Body of pancreas (tissue), 4 donors: ENCODE data around the gene GANAB. TPM values are rescaled to one million over a fixed set of nuclear protein-coding genes. Genes with fewer than 3 reads are reported as not detected.
"Not testable (repeated sequence)": the region's sequence is repeated elsewhere in the genome, so short reads cannot be mapped to it uniquely, and the experiment has no call there.

ENCODE experiments used
- ATAC-seq: fragments of 150-250 bp; one replicate; pipeline ENCODE4 v1.9.1; 2016
- DNase-seq, 4 donors: peaks; one replicate each; pipeline ENCODE4 v3.0.0-alpha.2; 2019
- H3K27ac ChIP-seq, 4 donors: fragments of 200-600 bp; sonication (generic); 1 replicate in 3 of 4; 2 replicates in 1 of 4; pipeline versions ENCODE4 v1.5.1 to v1.6.1; 2016 to 2019; ENCODE audit warnings: mild to moderate bottlenecking in 1 of 4, mixed read lengths in 1 of 4, moderate library complexity in 1 of 4
- H3K27me3 ChIP-seq, 2 donors: fragments of 200-600 bp; sonication (generic); one replicate each; pipeline ENCODE4 v1.6.0; 2016; ENCODE audit warnings: mild to moderate bottlenecking in 1 of 2
- H3K36me3 ChIP-seq, 2 donors: fragments of 200-600 bp; sonication (generic); replicated peaks in 1 of 2; 2 replicates each; pipeline ENCODE4 v1.5.1; 2016; ENCODE audit warnings: low read depth in 2 of 2; ENCODE audit not compliant: insufficient read depth in 1 of 2
- H3K4me1 ChIP-seq: fragments of 200-600 bp; sonication (generic); one replicate; pipeline ENCODE4 v1.6.0; 2016
- H3K4me3 ChIP-seq, 2 donors: fragments of 200-600 bp; sonication (generic); 1 replicate in 1 of 2; 2 replicates in 1 of 2; pipeline ENCODE4 v1.5.1; 2016 to 2019
- H3K9me3 ChIP-seq, 3 donors: fragments of 200-600 bp; sonication (generic); 1 replicate in 2 of 3; 2 replicates in 1 of 3; pipeline ENCODE4 v1.5.1; 2016
- CTCF ChIP-seq, 7 experiments: fragments of 450-650 bp in 4 of 7; fragments of 200-600 bp in 3 of 7; sonication (generic) in 3 of 7; IDR thresholded peaks; one replicate each; pipeline ENCODE4 v1.5.1; 2016 to 2019; ENCODE audit warnings: antibody characterized with exemption in 7 of 7
- POLR2A ChIP-seq, 3 donors: fragments of 450-650 bp; IDR thresholded peaks; one replicate each; pipeline ENCODE4 v1.6.1; 2016; ENCODE audit warnings: antibody characterized with exemption in 3 of 3, mild to moderate bottlenecking in 2 of 3
- WGBS, 2 donors: methylation state at CpG; one replicate each; pipeline ENCODE4 v1.1.5; 2017; 5-methylcytosine and 5-hydroxymethylcytosine counted together
- intact Hi-C: fragments of 100-400 bp; cut with DNase I; formaldehyde crosslinking; loops from one replicate; pipeline ENCODE4 v1.15.1; 2023
- total RNA-seq, 2 donors: library from RNA; depleted of rRNA; stranded (reverse); fragments of >200 nt; gene quantifications; one replicate each; pipeline ENCODE4 v1.1.0, GENCODE V29; 2016

The GANAB gene
- total RNA-seq, 2 donors from 2014 or later = 62.3 to 64.9 TPM

DNA sequence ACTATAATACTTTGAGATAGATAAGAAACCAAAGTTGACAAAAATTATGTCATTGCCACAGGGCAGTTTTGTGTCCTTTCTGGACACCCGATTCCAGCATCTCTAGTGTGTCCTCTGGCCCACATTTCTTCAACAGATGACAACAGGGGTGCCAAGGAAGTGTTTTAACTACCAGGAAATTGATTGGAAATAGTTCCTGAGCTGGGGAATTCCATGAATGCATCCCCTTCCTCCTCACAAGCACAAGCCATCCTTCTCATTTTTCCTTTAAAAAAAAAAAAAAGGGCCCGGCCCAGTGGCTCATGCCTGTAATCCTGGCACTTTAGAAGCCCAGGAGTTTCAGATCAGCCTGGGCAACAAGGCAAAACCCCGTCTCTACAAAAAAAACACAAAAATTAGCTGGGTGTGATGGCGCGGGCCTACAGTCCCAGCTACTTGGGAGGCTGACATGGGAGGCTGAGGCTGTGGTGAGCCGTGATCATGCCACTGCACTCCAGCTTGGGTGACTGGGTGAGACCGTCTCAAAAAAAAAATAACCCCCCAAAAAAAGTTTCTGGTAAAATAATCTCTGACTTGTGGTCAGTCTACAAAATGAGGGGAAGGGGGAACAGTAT lies 23.8 kb downstream of the GANAB start:
- no peak for ATAC-seq
- Histone ChIP-seq H3K4me3 (no peak overlapping the region), H3K36me3 (peaks cover 15 to 23% of the 10 kb centered on the region in 2 donors), H3K4me1 (peaks cover 19% of the 10 kb centered on the region), H3K9me3 (no peaks in the 10 kb centered on the region), H3K27me3 (no peaks in the 10 kb centered on the region), H3K27ac (peak overlapping the region; percentile 40 to 86 (median 80))
- intact Hi-C loops = no loop called here
- WGBS, 2 donors = 83 to 84% methylated on average over 7 of the region's 7 CpGs
- TF ChIP-seq POLR2A (IDR thresholded peaks at IDR 0.05) (no peak), CTCF (IDR thresholded peaks at IDR 0.05) (no peak)
- no peak for DNase-seq

GRCh38 chr11:62621567-62622470 lies 24.6 kb downstream of the GANAB start, which contains the start of gene B3GAT3:
TSS of gene B3GAT3 (minus strand) at chr11:62621986. CDS start at chr11:62621947, 39 bp downstream.
- TF ChIP-seq POLR2A (IDR thresholded peaks at IDR 0.05) = peak; percentile 58 to 82 (median 72)
- peak in 4 of 7 experiments; percentile 37 to 54 (median 52) for TF ChIP-seq CTCF (IDR thresholded peaks at IDR 0.05)
- H3K27me3 ChIP-seq = no peaks in the 10 kb centered on the region
- H3K4me3 ChIP-seq = peak within 1 kb of the TSS; percentile 54 to 64
- no peaks in the 10 kb centered on the region for H3K9me3 ChIP-seq
- peaks cover 15 to 23% of the 10 kb centered on the region in 2 donors for H3K36me3 ChIP-seq
- 0 to 1% methylated on average over 6 to 69 of the region's 77 CpGs for WGBS, 2 donors
- DNase-seq = peak; percentile 99
- intact Hi-C loops = no loop called here
- peak; percentile 99 for ATAC-seq
- peaks cover 19% of the 10 kb centered on the region for H3K4me1 ChIP-seq
- peak within 1 kb of the TSS; percentile 40 to 86 (median 80) for H3K27ac ChIP-seq

DNA sequence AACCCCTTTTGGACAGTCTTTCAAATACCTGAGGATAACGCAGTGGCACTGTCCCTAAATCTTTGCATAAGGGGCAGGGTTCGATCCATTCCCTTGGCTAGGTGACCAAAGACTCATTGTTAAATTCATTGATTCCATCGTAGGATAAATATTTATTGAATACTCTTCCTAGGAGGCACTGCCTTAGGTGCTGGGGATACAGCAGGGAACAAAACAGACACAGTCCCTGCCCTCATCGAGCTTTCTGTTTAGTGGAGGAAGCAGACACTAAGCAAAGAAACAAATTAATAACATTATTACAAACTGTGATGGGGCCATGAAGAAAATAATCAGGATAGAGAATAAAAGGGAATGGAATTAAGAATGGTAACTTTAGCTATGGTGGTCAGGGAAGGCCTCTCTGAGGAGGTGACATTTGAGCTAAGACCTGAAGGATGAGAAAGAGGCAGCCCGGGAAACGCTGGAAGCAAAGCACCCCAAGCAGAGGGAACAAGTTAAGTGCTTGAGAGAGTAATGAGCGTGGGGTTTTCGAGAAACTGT lies 25.3 kb downstream of the GANAB start:
- Histone ChIP-seq H3K4me3 (peak overlapping the region; percentile 54 to 64), H3K27me3 (no peaks in the 10 kb centered on the region), H3K4me1 (peaks cover 19% of the 10 kb centered on the region), H3K9me3 (no peaks in the 10 kb centered on the region), H3K27ac (peak overlapping the region; percentile 40 to 86 (median 80)), H3K36me3 (peaks cover 9 to 15% of the 10 kb centered on the region in 2 donors)
- TF ChIP-seq POLR2A (IDR thresholded peaks at IDR 0.05) = no peak
- no peak for TF ChIP-seq CTCF (IDR thresholded peaks at IDR 0.05)
- DNase-seq (no peak), ATAC-seq (no peak)
- WGBS, 2 donors = 16 to 25% methylated on average over 8 of the region's 8 CpGs
- intact Hi-C loops = no loop called here

GRCh38 chr11:62616957-62617356 lies 29.5 kb downstream of the GANAB start:
- peaks cover 24% of the 10 kb centered on the region for H3K4me1 ChIP-seq
- ATAC-seq, H3K27ac ChIP-seq, H3K36me3 ChIP-seq, H3K27me3 ChIP-seq, H3K9me3 ChIP-seq, intact Hi-C loops, H3K4me3 ChIP-seq, DNase-seq: not testable (repeated sequence)
- 95% methylated on average over 14 of the region's 14 CpGs; no CpG with 5 or more reads in 1 of the 2 donors for WGBS, 2 donors

DNA sequence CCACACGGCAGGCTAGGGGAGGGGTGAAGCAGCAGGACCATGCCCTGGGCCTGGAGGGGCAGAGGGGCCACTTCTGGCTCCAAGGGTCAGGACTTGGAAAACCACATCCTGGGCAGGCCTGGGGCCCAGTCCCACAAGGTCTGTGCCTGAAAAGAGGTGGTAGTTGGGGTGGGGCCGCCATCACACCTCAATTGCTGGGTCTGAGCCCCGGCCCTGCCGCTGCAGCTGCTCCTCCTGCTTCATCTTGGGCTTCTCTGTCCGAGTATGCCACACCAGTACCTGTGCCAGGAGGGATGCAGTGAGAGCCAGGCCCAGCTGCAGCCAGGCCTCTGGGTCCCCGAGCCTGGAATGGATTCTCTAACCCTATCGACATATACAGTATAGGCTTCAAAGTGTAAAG lies 30.9 kb downstream of the GANAB start:
- WGBS, 2 donors = 73 to 89% methylated on average over 3 to 7 of the region's 7 CpGs
- intact Hi-C loops = no loop called here
- Histone ChIP-seq H3K36me3 (peaks cover 0 to 3% of the 10 kb centered on the region in 2 donors), H3K4me1 (peaks cover 26% of the 10 kb centered on the region), H3K9me3 (no peaks in the 10 kb centered on the region), H3K27ac (no peak overlapping the region), H3K4me3 (no peak overlapping the region), H3K27me3 (no peaks in the 10 kb centered on the region)
- ATAC-seq (no peak), DNase-seq (no peak)
- no peak for TF ChIP-seq POLR2A (IDR thresholded peaks at IDR 0.05)
- no peak for TF ChIP-seq CTCF (IDR thresholded peaks at IDR 0.05)
